ENCODE measurements around the gene SORCS2.

DNA sequence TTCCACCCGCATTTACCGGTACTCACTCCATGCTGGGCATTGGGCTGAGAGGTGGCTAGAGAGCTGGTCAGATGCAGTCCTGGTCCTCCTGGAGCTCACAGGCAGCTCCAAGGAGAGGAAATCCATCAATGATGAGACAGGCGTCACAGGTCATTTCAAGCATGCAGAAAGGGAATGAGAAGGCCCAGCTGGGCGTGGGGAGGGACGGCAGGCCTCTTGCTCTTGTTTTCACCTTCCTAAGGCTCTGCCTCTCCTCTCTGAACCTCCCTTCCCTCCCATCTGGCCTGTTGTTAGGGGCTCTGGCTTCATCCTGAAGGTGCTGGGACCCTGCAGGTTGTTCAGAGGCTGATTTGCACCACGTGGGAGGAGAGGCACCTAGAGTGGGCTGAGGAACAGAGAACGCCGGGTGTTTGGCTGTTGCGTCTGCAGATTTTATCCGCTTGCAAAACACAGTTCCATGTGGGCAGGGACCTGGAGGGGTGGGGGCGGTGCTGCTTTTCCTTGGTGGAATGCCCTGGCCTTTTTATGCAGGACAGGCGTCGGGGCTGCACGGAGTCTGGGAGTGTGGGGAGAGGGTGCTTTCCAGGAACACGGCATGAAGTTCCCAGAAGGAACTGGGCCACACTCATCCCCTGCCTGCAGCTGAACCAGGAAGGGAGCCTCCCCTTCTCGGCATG, 323.9 kb downstream of the SORCS2 start:
- TF ChIP-seq POLR2A (IDR thresholded peaks at IDR 0.05) = no peak
- TF ChIP-seq, protein P1, sequence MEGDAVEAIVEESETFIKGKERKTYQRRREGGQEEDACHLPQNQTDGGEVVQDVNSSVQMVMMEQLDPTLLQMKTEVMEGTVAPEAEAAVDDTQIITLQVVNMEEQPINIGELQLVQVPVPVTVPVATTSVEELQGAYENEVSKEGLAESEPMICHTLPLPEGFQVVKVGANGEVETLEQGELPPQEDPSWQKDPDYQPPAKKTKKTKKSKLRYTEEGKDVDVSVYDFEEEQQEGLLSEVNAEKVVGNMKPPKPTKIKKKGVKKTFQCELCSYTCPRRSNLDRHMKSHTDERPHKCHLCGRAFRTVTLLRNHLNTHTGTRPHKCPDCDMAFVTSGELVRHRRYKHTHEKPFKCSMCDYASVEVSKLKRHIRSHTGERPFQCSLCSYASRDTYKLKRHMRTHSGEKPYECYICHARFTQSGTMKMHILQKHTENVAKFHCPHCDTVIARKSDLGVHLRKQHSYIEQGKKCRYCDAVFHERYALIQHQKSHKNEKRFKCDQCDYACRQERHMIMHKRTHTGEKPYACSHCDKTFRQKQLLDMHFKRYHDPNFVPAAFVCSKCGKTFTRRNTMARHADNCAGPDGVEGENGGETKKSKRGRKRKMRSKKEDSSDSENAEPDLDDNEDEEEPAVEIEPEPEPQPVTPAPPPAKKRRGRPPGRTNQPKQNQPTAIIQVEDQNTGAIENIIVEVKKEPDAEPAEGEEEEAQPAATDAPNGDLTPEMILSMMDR (IDR thresholded peaks at IDR 0.05) = no peak
